NCI-H748 treated with DMSO at 0.1 percent for 48 hours (cell line): ENCODE measurements around the gene ANAPC10.
"Not testable (repeated sequence)": the region's sequence is repeated elsewhere in the genome, so short reads cannot be mapped to it uniquely, and the experiment has no call there.

ENCODE experiments used
- DNase-seq: peaks from one replicate; lab custom pipeline; 2025; lab: John Stamatoyannopoulos, UW

ANAPC10 gene

DNA sequence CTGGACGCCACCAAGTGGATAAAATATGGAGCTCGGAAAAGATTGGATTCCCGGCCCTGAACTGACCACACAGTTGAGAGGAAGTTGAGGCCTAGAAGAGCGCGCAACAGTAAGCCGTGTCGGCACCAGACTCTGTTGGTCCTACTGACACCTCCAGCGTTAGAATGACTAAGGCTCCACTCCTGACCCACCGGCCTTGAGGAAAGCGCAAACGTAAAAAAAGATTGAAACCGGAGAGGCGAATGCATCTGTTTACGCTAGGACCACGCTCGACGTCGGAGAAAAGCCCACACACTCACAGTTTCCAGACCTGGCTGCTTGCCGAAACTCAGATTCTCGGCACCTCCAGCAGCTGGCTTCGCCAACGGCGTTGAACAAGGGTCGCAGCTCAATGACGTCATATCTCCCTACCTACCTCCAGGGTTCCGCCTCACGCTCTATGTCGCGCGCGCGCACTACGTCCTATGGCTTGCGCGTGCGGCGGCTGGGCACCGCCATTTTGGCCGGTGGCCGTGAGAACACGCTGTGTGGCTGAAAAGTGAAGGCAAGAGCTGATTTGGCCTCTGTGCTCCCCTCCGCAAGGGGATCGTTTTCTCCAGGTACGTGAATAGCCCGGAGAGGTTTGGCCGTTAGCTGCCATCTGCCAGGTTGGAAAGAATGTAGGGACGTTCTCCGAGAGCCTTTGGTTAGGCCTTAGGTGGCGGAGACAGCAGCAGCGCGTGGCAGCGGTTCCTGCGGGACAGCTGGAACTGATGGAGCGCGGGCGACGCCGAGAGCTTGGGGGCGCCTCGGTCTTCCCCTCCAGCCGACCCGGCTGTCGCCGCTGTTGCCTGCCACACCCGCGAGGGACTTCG, at the start of gene ANAPC10, which contains the start of gene ABCE1:
Gene ANAPC10 (minus strand): TSS at position 376 of the 854 bp plus-strand sequence. CDS start 2,097 bp downstream, outside the sequence.
Gene ABCE1 (plus strand): TSS at position 491 of the 854 bp plus-strand sequence. CDS start 6,102 bp downstream, outside the sequence.
- peak; percentile 87 for DNase-seq

DNA sequence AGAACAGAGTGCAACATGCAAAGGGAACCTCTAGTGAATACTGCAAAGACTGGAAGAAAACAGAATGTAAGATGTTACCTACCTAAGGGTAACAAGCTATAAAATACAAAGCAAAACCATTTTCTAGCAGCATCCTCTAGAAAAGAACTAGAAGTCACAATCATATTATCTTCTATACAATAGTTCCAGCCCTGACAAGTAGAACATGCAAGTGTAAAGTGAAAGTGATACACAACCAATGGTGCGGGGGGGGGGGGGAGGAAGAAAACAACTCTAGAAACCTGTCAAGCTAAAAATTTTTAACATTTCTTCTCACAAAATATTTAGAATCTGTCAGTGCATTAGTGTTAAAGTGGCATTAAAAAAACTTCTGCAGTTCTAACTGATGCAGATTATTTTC, 38.2 kb upstream of the ANAPC10 start:
- not testable (repeated sequence) for DNase-seq

DNA sequence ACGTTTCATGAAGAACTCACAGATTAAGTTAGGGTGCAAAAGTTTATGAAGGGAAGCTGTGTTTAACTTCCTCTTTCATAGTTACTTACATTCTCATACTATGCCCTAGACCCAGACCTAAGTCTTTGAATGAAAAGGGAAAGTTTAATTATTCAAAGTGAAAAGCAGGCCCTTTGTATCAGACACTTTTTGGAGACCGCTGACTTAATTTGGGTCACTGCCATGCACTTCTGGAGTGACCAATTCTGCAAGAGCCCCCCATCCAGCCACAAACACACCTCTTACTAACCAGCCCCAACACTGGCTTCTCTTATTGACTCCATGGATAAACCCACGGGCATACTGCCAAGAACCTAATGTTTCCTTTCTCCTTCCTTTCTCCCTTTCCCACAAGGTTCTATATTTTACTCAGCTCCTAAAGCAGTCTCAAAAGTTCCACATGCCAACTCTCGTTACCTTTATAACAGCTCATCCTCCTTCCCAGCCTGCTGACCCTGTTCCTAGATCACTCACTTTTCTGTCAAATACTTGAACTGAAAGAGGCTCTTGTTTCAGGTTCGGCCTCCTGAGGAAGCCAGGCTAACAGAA, 34.6 kb upstream of the ANAPC10 start:
- DNase-seq = no peak

DNA sequence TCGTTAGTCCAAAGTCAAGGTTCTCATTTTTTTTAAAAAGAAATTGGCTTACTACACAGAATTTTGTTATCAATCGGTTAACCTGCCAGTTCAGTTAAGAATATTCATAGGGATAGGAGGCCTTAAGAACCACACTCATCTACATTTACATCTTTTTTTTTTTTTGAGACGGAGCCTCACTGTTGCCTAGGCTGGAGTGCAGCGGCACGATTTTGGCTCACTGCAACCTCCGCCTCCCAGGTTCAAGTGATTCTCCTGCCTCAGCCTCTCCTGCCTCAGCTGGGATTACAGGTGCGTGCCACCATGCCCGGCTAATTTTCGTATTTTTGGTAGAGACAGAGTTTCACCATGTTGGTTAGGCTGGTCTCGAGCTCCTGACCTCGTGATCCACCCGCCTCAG, 33.9 kb upstream of the ANAPC10 start:
- no peak for DNase-seq

DNA sequence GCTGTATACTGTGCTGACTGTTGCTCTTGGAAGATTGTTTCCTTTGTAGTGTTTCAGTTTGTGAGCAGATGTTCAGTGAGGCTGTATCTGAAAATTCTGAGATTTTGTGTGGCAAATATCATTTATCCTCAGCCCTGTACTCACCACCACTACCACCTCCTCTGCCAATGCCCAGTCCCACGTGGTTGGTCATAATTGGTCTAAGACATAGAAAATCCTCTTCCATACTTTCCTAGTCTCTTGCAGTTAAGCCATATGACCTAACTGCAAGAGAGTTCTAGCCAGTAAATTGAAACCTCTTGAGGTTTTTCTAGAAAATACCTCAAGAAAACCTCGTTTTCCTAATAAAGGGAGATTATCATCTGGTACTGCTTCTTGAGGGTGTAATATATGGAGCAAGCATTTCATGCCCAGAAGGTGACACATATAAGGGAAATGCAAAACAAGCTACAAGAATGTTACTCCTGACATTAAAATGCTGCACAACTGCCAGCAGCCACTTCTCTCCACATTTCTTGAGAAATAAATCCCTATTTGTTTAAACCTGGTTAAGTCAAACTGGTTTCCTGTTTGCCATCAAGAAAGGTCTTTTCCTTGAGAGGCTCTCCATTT, 32.9 kb upstream of the ANAPC10 start:
- DNase-seq = no peak

DNA sequence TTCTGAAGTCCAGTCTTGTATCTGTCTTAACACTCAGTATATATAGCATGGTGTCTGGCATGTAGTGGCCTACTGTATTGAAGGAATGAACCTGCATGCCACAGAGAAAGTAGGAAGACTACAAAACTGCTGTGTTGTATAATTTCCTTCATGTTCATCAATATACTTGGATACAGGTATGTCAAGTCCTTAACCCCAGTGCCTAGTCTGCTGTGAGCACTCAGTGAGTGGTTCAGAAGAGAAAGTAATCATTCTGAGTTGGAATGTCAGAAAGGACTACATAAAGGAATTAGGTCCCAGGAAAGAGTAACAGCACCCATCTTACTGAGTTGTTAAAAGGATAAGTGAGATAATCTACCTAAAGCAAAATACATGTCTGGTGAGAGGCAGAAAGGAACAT, 32.1 kb upstream of the ANAPC10 start:
- DNase-seq = no peak

- DNase-seq = no peak
Observed at GRCh38 chr4:145125396-145125795, 27.4 kb upstream of the ANAPC10 start.

DNA sequence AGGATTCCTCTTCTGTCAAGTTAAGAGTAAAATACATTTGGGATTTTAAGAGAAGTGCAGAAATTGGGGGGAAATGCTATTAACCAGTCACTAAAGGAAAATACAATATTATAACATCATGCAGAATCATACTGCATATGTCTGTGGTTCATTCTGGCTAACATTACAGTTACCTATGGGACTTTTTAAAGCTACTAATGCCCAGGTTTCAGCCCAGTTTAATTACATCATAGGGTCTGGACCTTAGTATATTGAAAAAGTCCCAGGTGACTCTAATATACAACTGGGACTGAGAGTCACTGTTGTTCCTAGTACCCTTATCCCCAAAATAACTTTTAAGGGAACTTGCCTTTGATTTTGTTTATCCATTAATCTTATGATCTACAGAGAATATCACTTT, 10.1 kb upstream of the ANAPC10 start:
- no peak for DNase-seq

DNA sequence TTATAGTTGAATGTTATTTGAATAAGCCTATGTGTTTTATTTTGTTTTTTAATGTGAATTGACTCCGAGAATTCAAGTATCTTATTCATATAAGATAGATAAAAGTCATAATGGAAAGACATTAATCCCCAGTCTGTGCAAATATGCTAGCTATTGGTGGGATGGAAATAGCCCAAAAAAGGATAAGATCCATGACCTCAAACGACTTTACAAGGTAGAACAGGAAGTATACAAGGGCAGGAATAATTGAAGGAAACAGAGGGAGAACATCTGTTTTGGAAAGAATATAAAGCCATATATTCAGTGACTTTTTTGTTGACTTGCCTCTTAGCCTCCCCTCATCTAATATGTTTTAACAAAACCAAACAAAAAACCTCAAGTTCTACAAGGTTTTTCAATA, 9.1 kb upstream of the ANAPC10 start:
- peak; percentile 1 for DNase-seq

DNA sequence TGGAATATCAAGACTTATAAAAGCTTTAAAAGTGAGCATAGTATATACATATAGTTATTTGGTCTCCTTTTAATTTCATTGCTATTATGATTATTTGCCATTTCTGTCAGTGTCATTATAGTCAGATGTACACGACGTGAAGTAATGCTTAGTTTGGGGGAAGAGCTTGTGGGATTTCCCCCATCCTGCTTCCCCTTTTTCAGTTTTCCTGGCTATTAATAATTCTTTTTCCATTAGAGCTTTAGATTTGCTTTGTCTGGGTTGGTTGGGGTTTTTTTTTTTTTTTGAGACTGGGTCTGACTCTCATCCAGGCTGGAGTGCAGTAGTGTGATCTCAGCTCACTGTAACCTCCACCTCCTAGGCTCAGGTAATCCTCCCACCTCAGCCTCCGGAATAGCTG, 5.5 kb upstream of the ANAPC10 start:
- no peak for DNase-seq

DNA sequence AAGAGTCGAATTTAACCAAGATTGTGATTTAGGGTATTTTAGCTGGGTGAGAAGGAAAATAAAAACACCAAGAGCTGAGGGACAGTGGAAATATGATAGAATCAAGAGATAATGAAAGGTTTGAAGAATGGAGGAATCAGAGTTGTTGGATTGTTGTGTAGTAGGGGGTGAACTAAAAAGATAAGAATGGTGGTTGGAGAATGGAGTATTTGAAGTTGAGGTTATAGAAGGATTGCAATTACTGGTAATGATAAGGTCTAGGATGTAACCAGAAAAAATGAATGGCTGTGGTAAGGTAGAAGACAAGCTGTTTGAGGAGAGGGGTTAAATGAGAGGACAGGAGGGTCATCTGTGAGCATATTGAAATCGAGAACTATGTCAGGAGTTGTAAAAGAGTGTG, 4.6 kb upstream of the ANAPC10 start:
- no peak for DNase-seq

DNA sequence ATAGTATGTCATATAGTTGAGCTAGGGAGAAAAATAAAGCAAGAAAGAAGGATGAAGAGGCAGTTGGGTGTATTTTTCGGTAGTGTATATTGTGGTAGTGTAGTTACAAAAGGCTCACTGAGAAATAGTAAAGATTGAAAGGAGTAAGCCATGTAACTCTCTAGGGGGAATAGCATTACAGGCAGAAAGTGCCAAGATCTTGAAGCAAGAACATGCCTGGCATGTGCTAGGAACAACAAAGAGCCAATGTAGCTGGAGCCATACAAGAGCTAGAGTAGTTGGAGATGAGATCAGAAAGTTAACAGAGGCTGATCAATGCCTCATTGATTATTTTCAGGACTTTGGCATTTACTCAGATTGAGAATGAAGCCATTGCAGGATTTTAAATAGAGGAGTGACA, 3.1 kb upstream of the ANAPC10 start:
- no peak for DNase-seq

DNA sequence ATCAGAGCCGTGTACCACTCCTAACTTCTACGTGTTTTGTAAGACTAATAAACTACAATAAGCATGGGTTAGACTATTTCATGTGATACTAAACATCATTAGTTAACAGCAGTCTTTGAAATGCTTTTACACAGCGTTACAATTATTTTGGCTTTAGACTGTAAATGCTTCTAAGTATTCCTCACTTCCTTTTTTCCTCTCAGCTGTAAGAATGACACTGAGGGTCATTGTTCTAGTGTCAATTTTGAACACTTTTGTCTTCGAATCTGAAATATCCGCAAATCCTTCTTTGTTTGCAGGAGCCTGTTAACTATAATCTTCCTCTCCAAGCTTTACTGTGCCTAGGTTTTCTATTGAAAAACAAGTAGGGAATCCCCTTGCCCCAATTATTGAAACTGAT, 1.7 kb upstream of the ANAPC10 start:
- no peak for DNase-seq

DNA sequence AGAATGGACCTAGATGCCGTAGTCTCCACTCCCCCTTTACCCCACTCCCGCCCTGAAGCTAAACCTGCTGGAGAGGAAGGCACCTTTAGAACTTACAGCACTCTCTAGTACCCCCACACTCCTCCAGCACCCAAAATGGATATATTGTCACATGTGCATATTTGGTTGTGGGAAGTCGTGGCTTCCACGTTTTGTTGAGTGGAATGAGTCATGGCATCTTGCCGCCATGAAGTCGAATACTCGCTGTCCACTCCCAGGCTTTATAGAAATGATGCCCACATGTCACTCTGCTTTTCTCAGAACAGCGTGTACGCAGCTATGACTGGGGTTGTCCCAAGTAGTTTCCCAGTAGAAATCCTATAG, 660 bp upstream of the ANAPC10 start:
- DNase-seq = no peak

DNA sequence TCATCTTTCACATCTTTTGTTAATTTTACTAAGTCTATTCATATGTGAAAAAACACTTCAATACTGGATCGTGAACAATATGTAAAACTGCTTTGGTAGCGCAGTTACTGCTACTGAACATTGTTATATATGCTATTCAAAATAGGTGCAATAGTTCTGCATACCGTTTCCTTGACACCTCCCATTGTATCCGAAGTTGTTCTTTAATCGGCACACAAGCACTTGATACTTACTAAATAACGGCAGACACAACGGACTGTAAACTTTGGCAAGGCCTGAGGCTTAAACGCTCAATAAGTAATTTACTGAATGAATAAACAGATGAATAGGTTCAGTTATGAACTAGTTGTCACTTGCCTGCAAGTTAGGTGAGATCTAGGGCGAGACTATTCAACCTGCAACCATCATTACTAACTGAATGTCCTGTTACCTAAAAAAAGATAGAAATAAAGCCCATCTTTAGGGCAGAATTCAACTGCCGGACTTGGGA, 620 bp downstream of the ANAPC10 start:
- DNase-seq = no peak

DNA sequence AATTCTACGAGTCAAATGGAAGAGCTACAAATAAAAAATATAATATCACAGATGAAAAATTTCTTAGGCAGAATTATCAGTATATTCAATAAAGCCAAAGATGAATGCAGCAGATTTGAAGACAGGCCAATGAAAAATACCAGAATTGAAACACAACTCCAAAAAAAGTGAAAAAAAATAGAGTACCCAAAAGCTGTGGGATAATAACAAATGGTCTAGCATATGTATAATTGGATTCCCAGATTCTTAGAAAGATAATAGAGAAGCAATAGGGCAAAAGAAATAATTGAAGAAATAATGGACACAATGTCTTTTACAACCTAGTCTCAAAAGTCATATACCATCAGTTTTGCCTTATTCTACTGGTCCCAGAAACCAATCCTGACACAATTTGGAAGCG, 4.4 kb downstream of the ANAPC10 start:
- DNase-seq = no peak

- no peak for DNase-seq
Observed at GRCh38 chr4:145090380-145090779, 7.6 kb downstream of the ANAPC10 start.

DNA sequence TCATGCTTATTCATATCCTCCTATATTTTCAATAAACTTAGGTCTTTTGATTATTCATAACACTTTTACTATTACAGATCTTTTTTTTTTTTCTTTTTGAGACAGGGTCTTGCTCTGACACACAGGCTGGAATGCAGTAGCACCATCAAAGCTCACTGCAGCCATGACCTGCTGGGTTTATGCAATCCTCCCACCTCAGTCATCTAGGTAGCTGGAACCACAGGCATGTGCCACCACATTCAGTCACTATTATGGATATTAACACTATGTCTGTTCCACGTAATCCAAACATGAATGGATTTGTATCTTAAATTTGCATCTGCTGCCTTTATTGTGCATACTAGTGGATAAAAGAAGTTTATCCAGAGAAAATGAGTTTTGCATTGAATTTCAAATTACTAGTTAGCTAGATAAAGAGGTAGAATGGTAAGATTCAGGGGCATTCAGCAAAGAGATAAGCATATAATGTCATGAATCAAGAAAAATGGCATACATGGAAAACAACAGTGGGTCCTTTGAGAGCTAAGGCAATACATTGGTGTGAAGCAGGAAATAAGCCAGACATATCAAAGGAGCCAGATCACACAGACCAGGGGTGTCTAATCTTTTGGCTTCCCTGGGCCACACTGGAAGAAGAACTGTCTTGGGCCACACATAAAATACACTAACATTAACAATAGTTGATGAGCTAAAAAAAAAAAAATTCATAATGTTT, 13.9 kb downstream of the ANAPC10 start:
- DNase-seq = no peak

GRCh38 chr4:145081756-145082155, 16.2 kb downstream of the ANAPC10 start:
- DNase-seq = no peak

DNA sequence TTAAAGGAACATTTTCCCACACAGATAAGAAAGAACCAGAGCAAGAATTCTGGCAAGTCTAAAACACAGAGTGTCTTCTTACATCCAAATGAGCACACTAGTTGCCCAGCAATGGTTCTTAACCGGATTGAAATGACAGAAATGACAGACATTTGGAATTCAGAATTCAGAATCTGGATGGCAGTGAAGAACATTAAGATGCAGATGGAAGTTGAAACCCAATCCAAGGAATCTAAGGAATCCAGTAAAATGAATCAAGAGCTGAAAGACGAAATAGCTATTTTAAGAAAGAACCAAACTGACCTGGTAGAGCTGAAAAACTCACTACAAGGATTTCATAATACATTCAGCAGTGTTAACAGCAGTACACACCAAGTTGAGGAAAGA, 21.5 kb downstream of the ANAPC10 start:
- no peak for DNase-seq

DNA sequence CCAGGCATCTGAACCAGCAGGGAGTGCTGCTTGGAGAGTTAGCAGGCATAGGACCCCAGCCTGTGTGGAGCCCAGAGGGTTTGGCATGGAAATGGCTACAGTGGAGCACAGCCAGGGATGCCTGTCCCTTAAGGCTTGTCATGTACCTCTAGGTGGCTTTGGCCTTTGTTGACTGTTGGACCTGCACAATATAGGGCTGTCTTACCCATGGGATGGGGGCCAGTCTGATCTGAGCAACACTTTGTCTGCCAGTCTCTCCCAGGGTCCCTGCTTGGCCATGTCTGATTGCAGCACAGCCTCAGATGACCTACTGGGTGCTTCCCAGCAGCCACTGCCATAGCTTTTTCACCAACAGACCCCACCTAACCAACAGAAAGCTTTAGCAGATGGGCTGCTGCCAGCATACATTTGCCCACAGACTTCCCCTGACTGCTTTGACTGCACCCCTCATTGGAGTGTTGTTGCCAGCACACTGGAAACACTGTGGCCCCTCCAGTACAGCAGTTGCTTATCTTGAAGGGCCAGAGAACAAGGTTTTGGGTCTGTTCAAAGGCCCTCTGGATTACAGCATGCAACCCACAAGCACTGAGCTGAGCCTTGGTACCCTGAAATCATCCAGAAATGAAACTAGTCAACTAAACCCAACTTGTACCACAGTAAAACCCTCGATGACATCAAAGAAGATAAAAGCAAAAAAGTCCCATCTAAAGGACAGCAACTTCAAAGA, 22.1 kb downstream of the ANAPC10 start:
- DNase-seq = no peak

- no peak for DNase-seq
Observed at GRCh38 chr4:145071560-145071959, 26.4 kb downstream of the ANAPC10 start.
